ENCODE results near the gene PTPRN. TPM values are rescaled to one million over a fixed set of nuclear protein-coding genes. Genes with fewer than 3 reads are reported as not detected.

PTPRN gene
- polyA plus RNA-seq, 1 donor (not counting 4 experiments of a cell fraction or from before 2014, with no cell fraction given) = not detected

DNA sequence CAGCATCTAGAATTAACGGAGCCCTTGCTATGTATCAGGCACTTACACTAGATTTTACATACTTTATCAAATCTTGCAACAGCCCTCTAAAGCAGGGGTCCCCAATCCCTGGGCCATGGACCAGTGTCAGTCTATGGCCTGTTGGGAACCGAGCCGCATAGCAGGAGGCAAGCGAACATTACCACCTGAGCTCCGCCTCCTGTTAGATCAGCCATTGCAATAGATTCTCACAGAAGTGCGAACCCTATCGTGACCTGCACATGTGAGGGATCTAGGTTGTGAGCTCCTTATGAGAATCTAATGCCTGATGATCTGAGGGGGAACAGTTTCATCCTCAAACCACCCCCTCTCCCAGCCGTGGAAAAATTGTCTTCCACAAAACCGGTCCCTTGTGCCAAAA is 16.6 kb downstream of the PTPRN start:
- Histone ChIP-seq H3K9me1 (ENCODE audit: control insufficient read depth, extremely low read depth, insufficient read depth, low read length) (no peaks in the 10 kb centered on the region), H3K79me2 (ENCODE audit: control insufficient read depth, insufficient read depth, low read length) (no peaks in the 10 kb centered on the region), H4K20me1 (ENCODE audit: control insufficient read depth, extremely low read depth, insufficient read depth, low read length) (no peaks in the 10 kb centered on the region), H3K9me3 (ENCODE audit: control insufficient read depth, low read depth, low read length) (no peaks in the 10 kb centered on the region), H3K4me2 (ENCODE audit: control insufficient read depth, extremely low read depth, insufficient read depth, low read depth, low read length) (no peak overlapping the region), H3K27me3 (ENCODE audit: control insufficient read depth, extremely low read depth, insufficient read depth, low read length) (no peaks in the 10 kb centered on the region), H3K4me1 (ENCODE audit: control insufficient read depth, extremely low read depth, insufficient read depth, low read length) (peaks cover 15% of the 10 kb centered on the region), H3K27ac (ENCODE audit: control insufficient read depth, insufficient read depth, low read length) (no peak overlapping the region), H3K9ac (ENCODE audit: control insufficient read depth, extremely low read depth, insufficient read depth, low read length) (no peak overlapping the region), H2AFZ (ENCODE audit: control insufficient read depth, low read length) (no peak overlapping the region), H3K4me3 (ENCODE audit: control insufficient read depth in 2 of 3, extremely low read depth in 1 of 3, insufficient read depth in 2 of 3, low read depth in 1 of 3, low read length in 3 of 3) (no peak overlapping the region), H3K36me3 (ENCODE audit: control insufficient read depth in 2 of 2, extremely low read depth in 1 of 2, insufficient read depth in 2 of 2, low read length in 2 of 2) (no peaks in the 10 kb centered on the region)
- no peak for TF ChIP-seq EZH2 (IDR thresholded peaks at IDR 0.05; ENCODE audit: low read length)
- TF ChIP-seq CTCF (optimal IDR thresholded peaks at IDR 0.05 in 1 of 3, IDR thresholded peaks at IDR 0.05 in 1 of 3, conservative IDR thresholded peaks at IDR 0.05 in 1 of 3; ENCODE audit: extremely low read depth in 1 of 3, insufficient read depth in 2 of 3, low read length in 3 of 3) = no peak
- dilution Hi-C loops (cut with MboI; ENCODE audit: extremely low pct_ligation_motif_present, low sequenced_read_pairs) = no loop called here
- DNase-seq (ENCODE audit: low read depth, low spot score) = no peak
- no peak for FAIRE-seq

DNA sequence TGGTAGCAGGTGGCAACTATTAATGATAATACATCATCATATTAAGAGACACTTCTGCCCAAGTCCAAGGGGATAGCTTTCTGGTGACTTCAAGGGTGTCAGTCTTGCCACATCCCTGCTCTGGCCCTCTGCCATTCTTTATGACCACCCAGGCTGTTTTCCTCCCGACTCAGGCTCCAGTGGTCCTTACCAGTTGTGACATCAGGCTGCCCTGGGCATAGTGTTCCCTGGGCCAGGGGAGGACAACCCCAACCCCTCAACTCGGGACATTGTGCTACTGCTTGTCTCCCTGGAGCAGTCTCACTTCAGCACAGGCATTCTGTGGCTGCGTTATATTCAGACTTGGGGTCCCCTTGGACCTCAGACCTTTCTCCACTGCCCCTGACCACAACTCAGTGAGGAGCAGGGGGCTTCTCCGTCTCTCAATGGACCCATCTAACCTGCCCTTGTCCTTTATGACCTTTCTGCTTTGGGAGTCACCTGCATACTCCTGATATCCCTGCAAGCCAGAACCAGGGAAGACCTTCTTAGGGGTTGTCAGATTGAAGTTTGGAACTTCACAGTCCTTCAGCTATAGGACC is 17.2 kb downstream of the PTPRN start:
- H3K27me3 ChIP-seq (ENCODE audit: control insufficient read depth, extremely low read depth, insufficient read depth, low read length) = no peaks in the 10 kb centered on the region
- no peak overlapping the region for H2AFZ ChIP-seq (ENCODE audit: control insufficient read depth, low read length)
- TF ChIP-seq CTCF (optimal IDR thresholded peaks at IDR 0.05 in 1 of 3, IDR thresholded peaks at IDR 0.05 in 1 of 3, conservative IDR thresholded peaks at IDR 0.05 in 1 of 3; ENCODE audit: extremely low read depth in 1 of 3, insufficient read depth in 2 of 3, low read length in 3 of 3) = no peak
- TF ChIP-seq EZH2 (IDR thresholded peaks at IDR 0.05; ENCODE audit: low read length) = no peak
- H3K4me1 ChIP-seq (ENCODE audit: control insufficient read depth, extremely low read depth, insufficient read depth, low read length) = peaks cover 15% of the 10 kb centered on the region
- H3K9me1 ChIP-seq (ENCODE audit: control insufficient read depth, extremely low read depth, insufficient read depth, low read length) = no peaks in the 10 kb centered on the region
- no peaks in the 10 kb centered on the region for H3K9me3 ChIP-seq (ENCODE audit: control insufficient read depth, low read depth, low read length)
- no peak overlapping the region for H3K4me3 ChIP-seq (ENCODE audit: control insufficient read depth in 2 of 3, extremely low read depth in 1 of 3, insufficient read depth in 2 of 3, low read depth in 1 of 3, low read length in 3 of 3)
- no peak overlapping the region for H3K27ac ChIP-seq (ENCODE audit: control insufficient read depth, insufficient read depth, low read length)
- no peaks in the 10 kb centered on the region for H3K36me3 ChIP-seq (ENCODE audit: control insufficient read depth in 2 of 2, extremely low read depth in 1 of 2, insufficient read depth in 2 of 2, low read length in 2 of 2)
- H3K79me2 ChIP-seq (ENCODE audit: control insufficient read depth, insufficient read depth, low read length) = no peaks in the 10 kb centered on the region
- dilution Hi-C loops (cut with MboI; ENCODE audit: extremely low pct_ligation_motif_present, low sequenced_read_pairs) = no loop called here
- FAIRE-seq (no peak), DNase-seq (ENCODE audit: low read depth, low spot score) (no peak)
- no peak overlapping the region for H3K4me2 ChIP-seq (ENCODE audit: control insufficient read depth, extremely low read depth, insufficient read depth, low read depth, low read length)
- H3K9ac ChIP-seq (ENCODE audit: control insufficient read depth, extremely low read depth, insufficient read depth, low read length) = no peak overlapping the region
- no peaks in the 10 kb centered on the region for H4K20me1 ChIP-seq (ENCODE audit: control insufficient read depth, extremely low read depth, insufficient read depth, low read length)

Measured in keratinocyte (primary cell).